Measurements from ENCODE around the gene MAP3K13. TPM values are rescaled to one million over a fixed set of nuclear protein-coding genes. Genes with fewer than 3 reads are reported as not detected.

MAP3K13 gene
- total RNA-seq, 1 donor from 2014 or later, result 21.6 TPM

DNA sequence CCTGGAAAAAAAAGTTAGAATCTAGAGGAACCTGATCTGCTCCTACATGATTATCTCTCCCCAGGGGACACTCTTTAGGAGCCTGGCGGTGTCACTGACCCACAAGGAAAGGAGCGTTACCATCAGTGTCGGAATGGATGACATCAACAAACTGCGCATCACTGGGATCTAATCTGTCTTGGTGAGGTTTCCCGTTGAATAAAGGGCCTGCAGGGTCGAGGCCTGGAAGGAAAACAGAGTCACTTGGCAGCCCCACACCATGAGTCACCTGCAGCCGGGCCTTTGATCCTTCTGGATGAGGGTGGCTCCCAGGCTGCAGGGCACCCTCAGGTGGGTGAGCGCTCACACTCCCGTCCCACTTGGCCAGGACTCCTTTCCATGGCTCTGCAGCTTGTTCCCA, 164.4 kb downstream of the MAP3K13 start:
- H3K27me3 Mint-ChIP-seq (ENCODE audit: low read depth, unreplicated experiment), result peaks cover 5% of the 10 kb centered on the region
- no peaks in the 10 kb centered on the region for H3K9me3 ChIP-seq (ENCODE audit: insufficient read depth, low read depth, low read length)
- no peak overlapping the region for H3K27ac ChIP-seq (ENCODE audit: low read depth, low read length)
- H3K4me1 Mint-ChIP-seq (ENCODE audit: low read depth, unreplicated experiment), result no peaks in the 10 kb centered on the region
- H4K20me1 ChIP-seq (ENCODE audit: insufficient read depth, low read length), result no peaks in the 10 kb centered on the region
- H3K4me3 Mint-ChIP-seq (ENCODE audit: unreplicated experiment), result no peak overlapping the region
- H3K4me2 ChIP-seq (ENCODE audit: low read length), result no peak overlapping the region
- no peaks in the 10 kb centered on the region for H3K36me3 ChIP-seq (ENCODE audit: insufficient read depth, low read length)
- FAIRE-seq, result no peak
- no peak for DNase-seq (ENCODE audit: low read depth)
- no peaks in the 10 kb centered on the region for H3K4me1 ChIP-seq (ENCODE audit: insufficient read depth, low read length)
- peaks cover 5% of the 10 kb centered on the region for H3K27me3 ChIP-seq (ENCODE audit: insufficient read depth, low read length)
- TF ChIP-seq EZH2 (IDR thresholded peaks at IDR 0.05; ENCODE audit: insufficient read depth, low read length), result no peak
- TF ChIP-seq, protein P1, sequence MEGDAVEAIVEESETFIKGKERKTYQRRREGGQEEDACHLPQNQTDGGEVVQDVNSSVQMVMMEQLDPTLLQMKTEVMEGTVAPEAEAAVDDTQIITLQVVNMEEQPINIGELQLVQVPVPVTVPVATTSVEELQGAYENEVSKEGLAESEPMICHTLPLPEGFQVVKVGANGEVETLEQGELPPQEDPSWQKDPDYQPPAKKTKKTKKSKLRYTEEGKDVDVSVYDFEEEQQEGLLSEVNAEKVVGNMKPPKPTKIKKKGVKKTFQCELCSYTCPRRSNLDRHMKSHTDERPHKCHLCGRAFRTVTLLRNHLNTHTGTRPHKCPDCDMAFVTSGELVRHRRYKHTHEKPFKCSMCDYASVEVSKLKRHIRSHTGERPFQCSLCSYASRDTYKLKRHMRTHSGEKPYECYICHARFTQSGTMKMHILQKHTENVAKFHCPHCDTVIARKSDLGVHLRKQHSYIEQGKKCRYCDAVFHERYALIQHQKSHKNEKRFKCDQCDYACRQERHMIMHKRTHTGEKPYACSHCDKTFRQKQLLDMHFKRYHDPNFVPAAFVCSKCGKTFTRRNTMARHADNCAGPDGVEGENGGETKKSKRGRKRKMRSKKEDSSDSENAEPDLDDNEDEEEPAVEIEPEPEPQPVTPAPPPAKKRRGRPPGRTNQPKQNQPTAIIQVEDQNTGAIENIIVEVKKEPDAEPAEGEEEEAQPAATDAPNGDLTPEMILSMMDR (IDR thresholded peaks at IDR 0.05; ENCODE audit: insufficient read depth, low read depth, low read length), result no peak
- no peaks in the 10 kb centered on the region for H3K79me2 ChIP-seq (ENCODE audit: insufficient read depth, low read length)
- H3K9me3 Mint-ChIP-seq (ENCODE audit: unreplicated experiment), result no peaks in the 10 kb centered on the region
- H3K4me3 ChIP-seq (ENCODE audit: insufficient read depth, low read depth, low read length), result no peak overlapping the region
- H3K36me3 Mint-ChIP-seq (ENCODE audit: low read depth, unreplicated experiment), result peaks cover 2% of the 10 kb centered on the region
- H3K9ac ChIP-seq (ENCODE audit: low read length), result no peak overlapping the region
- no peak overlapping the region for H2AFZ ChIP-seq (ENCODE audit: low read depth, low read length)
- H3K27ac Mint-ChIP-seq (ENCODE audit: unreplicated experiment), result no peak overlapping the region

DNA sequence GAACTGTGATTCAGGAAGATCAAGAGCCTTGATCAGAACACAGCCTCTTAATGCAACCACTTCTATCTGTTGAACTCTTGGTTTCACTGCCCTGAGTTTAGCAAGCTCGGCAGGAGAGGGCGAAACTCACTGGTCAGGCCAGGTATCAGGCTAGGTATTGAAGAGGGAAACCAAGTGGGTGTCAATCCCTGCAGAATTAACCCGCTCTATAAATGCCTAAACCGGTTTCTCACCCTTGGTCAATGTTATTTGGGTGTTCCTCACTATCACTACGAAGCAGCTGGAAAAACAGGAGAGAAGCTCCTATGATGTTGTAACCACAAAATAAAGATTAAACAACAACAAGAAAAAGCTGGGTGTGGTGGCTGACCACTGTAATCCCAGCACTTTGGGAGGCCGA, 165.6 kb downstream of the MAP3K13 start:
- Histone ChIP-seq H4K20me1 (ENCODE audit: insufficient read depth, low read length) (no peaks in the 10 kb centered on the region), H3K4me1 (ENCODE audit: insufficient read depth, low read length) (no peaks in the 10 kb centered on the region), H3K4me3 (ENCODE audit: insufficient read depth, low read depth, low read length) (no peak overlapping the region), H2AFZ (ENCODE audit: low read depth, low read length) (no peak overlapping the region), H3K36me3 (ENCODE audit: insufficient read depth, low read length) (no peaks in the 10 kb centered on the region), H3K79me2 (ENCODE audit: insufficient read depth, low read length) (no peaks in the 10 kb centered on the region), H3K9ac (ENCODE audit: low read length) (no peak overlapping the region), H3K27me3 (ENCODE audit: insufficient read depth, low read length) (peaks cover 5% of the 10 kb centered on the region), H3K4me2 (ENCODE audit: low read length) (no peak overlapping the region), H3K27ac (ENCODE audit: low read depth, low read length) (no peak overlapping the region), H3K9me3 (ENCODE audit: insufficient read depth, low read depth, low read length) (no peaks in the 10 kb centered on the region)
- no peak overlapping the region for H3K27ac Mint-ChIP-seq (ENCODE audit: unreplicated experiment)
- H3K4me3 Mint-ChIP-seq (ENCODE audit: unreplicated experiment), result no peak overlapping the region
- FAIRE-seq (no peak), DNase-seq (ENCODE audit: low read depth) (no peak)
- TF ChIP-seq, protein P1 (IDR thresholded peaks at IDR 0.05; ENCODE audit: insufficient read depth, low read depth, low read length), result no peak
- TF ChIP-seq EZH2 (IDR thresholded peaks at IDR 0.05; ENCODE audit: insufficient read depth, low read length), result no peak
- no peaks in the 10 kb centered on the region for H3K9me3 Mint-ChIP-seq (ENCODE audit: unreplicated experiment)
- H3K4me1 Mint-ChIP-seq (ENCODE audit: low read depth, unreplicated experiment), result no peaks in the 10 kb centered on the region
- H3K36me3 Mint-ChIP-seq (ENCODE audit: low read depth, unreplicated experiment), result peaks cover 2% of the 10 kb centered on the region
- peaks cover 5% of the 10 kb centered on the region for H3K27me3 Mint-ChIP-seq (ENCODE audit: low read depth, unreplicated experiment)

GRCh38 chr3:185530856-185531255, 167.9 kb downstream of the MAP3K13 start:
- Histone ChIP-seq H3K4me1 (ENCODE audit: insufficient read depth, low read length) (no peaks in the 10 kb centered on the region), H3K4me2 (ENCODE audit: low read length) (no peak overlapping the region), H3K27ac (ENCODE audit: low read depth, low read length) (no peak overlapping the region), H2AFZ (ENCODE audit: low read depth, low read length) (no peak overlapping the region), H3K79me2 (ENCODE audit: insufficient read depth, low read length) (no peaks in the 10 kb centered on the region), H3K4me3 (ENCODE audit: insufficient read depth, low read depth, low read length) (no peak overlapping the region), H3K9me3 (ENCODE audit: insufficient read depth, low read depth, low read length) (no peaks in the 10 kb centered on the region), H4K20me1 (ENCODE audit: insufficient read depth, low read length) (no peaks in the 10 kb centered on the region), H3K9ac (ENCODE audit: low read length) (no peak overlapping the region), H3K36me3 (ENCODE audit: insufficient read depth, low read length) (no peaks in the 10 kb centered on the region), H3K27me3 (ENCODE audit: insufficient read depth, low read length) (no peaks in the 10 kb centered on the region)
- H3K4me1 Mint-ChIP-seq (ENCODE audit: low read depth, unreplicated experiment), result no peaks in the 10 kb centered on the region
- no peak overlapping the region for H3K27ac Mint-ChIP-seq (ENCODE audit: unreplicated experiment)
- H3K27me3 Mint-ChIP-seq (ENCODE audit: low read depth, unreplicated experiment), result peaks cover 3% of the 10 kb centered on the region
- no peak for DNase-seq (ENCODE audit: low read depth)
- no peak overlapping the region for H3K4me3 Mint-ChIP-seq (ENCODE audit: unreplicated experiment)
- TF ChIP-seq, protein P1 (IDR thresholded peaks at IDR 0.05; ENCODE audit: insufficient read depth, low read depth, low read length), result no peak
- TF ChIP-seq EZH2 (IDR thresholded peaks at IDR 0.05; ENCODE audit: insufficient read depth, low read length), result no peak
- H3K36me3 Mint-ChIP-seq (ENCODE audit: low read depth, unreplicated experiment), result peaks cover under 1% of the 10 kb centered on the region
- no peaks in the 10 kb centered on the region for H3K9me3 Mint-ChIP-seq (ENCODE audit: unreplicated experiment)
- no peak for FAIRE-seq

All from astrocyte (in vitro differentiated cells and primary cell).